Measurements from ENCODE around the gene TRMT61A. TPM values are rescaled to one million over a fixed set of nuclear protein-coding genes. Genes with fewer than 3 reads are reported as not detected.

TRMT61A gene
- total and polyA plus RNA-seq, 2 of the 4 experiments (the other 2 are of a cell fraction), result 5.7 to 16.2 TPM

GRCh38 chr14:103524002-103524935 lies 4.7 kb upstream of the TRMT61A start:
- H3K4me2 ChIP-seq (ENCODE audit: low read depth, low read length), result no peak overlapping the region
- H2AFZ ChIP-seq (replicated peaks; ENCODE audit: low read length, poor library complexity), result no peak overlapping the region
- H3K27ac ChIP-seq (ENCODE audit: insufficient read depth, low read length), result no peak overlapping the region
- no TSS peak for BruUV-seq (replicated peaks)
- H4K8ac ChIP-seq (ENCODE audit: low read depth in 2 of 2, low read length in 2 of 2), result no peak overlapping the region
- peaks cover under 1% of the 10 kb centered on the region for H4K20me1 ChIP-seq (ENCODE audit: insufficient read depth, low read length)
- H4K91ac ChIP-seq (ENCODE audit: insufficient read depth, low read depth, low read length), result no peak overlapping the region
- intact Hi-C loops (cut with micrococcal nuclease), result no loop called here
- peaks cover 15% of the 10 kb centered on the region for H3K27me3 ChIP-seq (ENCODE audit: control insufficient read depth, insufficient read depth, low read length)
- peaks cover 13% of the 10 kb centered on the region for H3K4me1 ChIP-seq (ENCODE audit: control insufficient read depth, insufficient read depth, low read length)
- no peak overlapping the region for H3K9ac ChIP-seq (ENCODE audit: low read depth, low read length)
- ChIA-PET CTCF (no interaction called here), POLR2A (ENCODE audit: unreplicated experiment) (no interaction called here)
- no peak overlapping the region for H3K18ac ChIP-seq (ENCODE audit: low read depth, low read length)
- no peak overlapping the region for H3K56ac ChIP-seq (ENCODE audit: extremely low read depth, insufficient read depth, low read length)
- 83% methylated on average over 8 of the region's 12 CpGs; no CpG with 5 or more reads in 1 of the 2 experiments for WGBS, 2 experiments (ENCODE audit: extremely low coverage in 2 of 2, insufficient read length in 1 of 2)
- no peak overlapping the region for H2AK5ac ChIP-seq (ENCODE audit: low read depth, low read length)
- no peaks in the 10 kb centered on the region for H3K36me3 ChIP-seq (ENCODE audit: control insufficient read depth, insufficient read depth, low read length)
- H3K9me1 ChIP-seq (ENCODE audit: insufficient read depth, low read length), result peaks cover 3% of the 10 kb centered on the region
- dilution Hi-C loops (cut with HindIII; ENCODE audit: low sequenced_read_pairs, unreplicated experiment), result no loop called here
- H3K14ac ChIP-seq (replicated peaks; ENCODE audit: low read depth, low read length), result no peak overlapping the region
- no peak overlapping the region for H2BK20ac ChIP-seq (ENCODE audit: low read depth, low read length)
- H2AK9ac ChIP-seq (replicated peaks; ENCODE audit: low read depth, low read length, poor library complexity), result peak overlapping the region; percentile 42
- H3K4ac ChIP-seq (ENCODE audit: low read depth, low read length), result no peak overlapping the region
- in situ Hi-C loops (cut with MboI; ENCODE audit: low sequenced_read_pairs), result no loop called here
- no peak for ATAC-seq (ENCODE audit: low read depth)
- peak overlapping the region; percentile 20; the same call in 1 of the 2 replicates for H3K23ac ChIP-seq (ENCODE audit: low read depth, low read length)
- no peak for DNase-seq
- H3K9me3 ChIP-seq (ENCODE audit: control insufficient read depth, insufficient read depth, low read length), result no peaks in the 10 kb centered on the region
- no peak overlapping the region for H2BK15ac ChIP-seq (ENCODE audit: low read depth, low read length)
- TF ChIP-seq CEBPB (IDR thresholded peaks at IDR 0.05; ENCODE audit: low read depth, low read length), result no peak
- TF ChIP-seq RCOR1 (IDR thresholded peaks at IDR 0.05; ENCODE audit: insufficient replicate concordance, low read length), result no peak
- TF ChIP-seq MAZ (IDR thresholded peaks at IDR 0.05; ENCODE audit: borderline replicate concordance, low read depth, low read length), result no peak
- TF ChIP-seq USF2 (IDR thresholded peaks at IDR 0.05; ENCODE audit: low read depth, low read length), result no peak
- no peak for TF ChIP-seq MXI1 (IDR thresholded peaks at IDR 0.05; ENCODE audit: borderline replicate concordance, low read depth, low read length)
- no peak for TF ChIP-seq CHD1 (IDR thresholded peaks at IDR 0.05; ENCODE audit: low read depth, low read length)
- TF ChIP-seq RFX5 (IDR thresholded peaks at IDR 0.05; ENCODE audit: low read depth, low read length), result no peak
- TF ChIP-seq RAD21 (IDR thresholded peaks at IDR 0.05; ENCODE audit: low read length), result no peak
- no peak for TF ChIP-seq POLR2A (IDR thresholded peaks at IDR 0.05; ENCODE audit: low read depth, low read length)
- TF ChIP-seq NFE2L2 (IDR thresholded peaks at IDR 0.05; ENCODE audit: low read depth, low read length), result no peak
- H3K4me3 ChIP-seq (ENCODE audit: insufficient read depth, low read depth, low read length), result no peak overlapping the region
- no peak overlapping the region for H4K5ac ChIP-seq (ENCODE audit: low read depth, low read length)
- H2BK120ac ChIP-seq (ENCODE audit: low read depth, low read length), result no peak overlapping the region
- peaks cover 0 to 16% of the 10 kb centered on the region in 2 experiments; a peak in 3 of 4 replicates for H3K79me1 ChIP-seq (ENCODE audit: low read depth in 1 of 2, low read length in 2 of 2)
- no peak overlapping the region for H2BK5ac ChIP-seq (ENCODE audit: low read depth, low read length, poor library complexity, severe bottlenecking)
